HEK293 (cell line): ENCODE data around the gene CCDC187.

ENCODE experiments used
- CTCF ChIA-PET: fragments of 350-600 bp; formaldehyde crosslinking; extraction: SDS; loops from one replicate; lab custom pipeline; 2021; ENCODE audit warnings: antibody characterized with exemption; lab: Yijun Ruan, JAX
- POLR2A ChIA-PET: fragments of 300-600 bp; formaldehyde crosslinking; extraction: SDS; loops from one replicate; lab custom pipeline; 2020; ENCODE audit warnings: antibody characterized with exemption, inconsistent platforms; lab: Yijun Ruan, JAX
- H3K27ac ChIP-seq: fragments of 200-500 bp; sonication (Bioruptor generic); 2 replicates; pipeline ENCODE4 v1.5.1; 2014; ENCODE audit warnings: low read depth, low read length, control low read depth, inconsistent platforms; ENCODE audit errors: extremely low read depth
- H3K36me3 ChIP-seq, 2 experiments: fragments of 200-500 bp in 1 of 2; sonication (Bioruptor generic) in 1 of 2; 1 replicate in 1 of 2; 2 replicates in 1 of 2; pipeline ENCODE4 v1.5.1; 2014 to 2017; ENCODE audit warnings: inconsistent platforms in 2 of 2, low read length in 2 of 2; ENCODE audit not compliant: control insufficient read depth in 2 of 2, insufficient read depth in 1 of 2
- H3K4me1 ChIP-seq: fragments of 200-500 bp; sonication (Bioruptor generic); 2 replicates; pipeline ENCODE4 v1.5.1; 2014; ENCODE audit warnings: mild to moderate bottlenecking, low read length, inconsistent platforms; ENCODE audit not compliant: control insufficient read depth, insufficient read depth
- H3K4me3 ChIP-seq: 2 replicates; pipeline ENCODE4 v1.5.1; 2011; ENCODE audit warnings: low read depth, mild to moderate bottlenecking, control low read depth, low read length, moderate library complexity
- H3K9me3 ChIP-seq: fragments of 200-500 bp; sonication (Bioruptor generic); 2 replicates; pipeline ENCODE4 v1.5.1; 2014; ENCODE audit warnings: low read depth, low read length, inconsistent platforms; ENCODE audit not compliant: control insufficient read depth, insufficient read depth
- EGR2 ChIP-seq: fragments of 450-650 bp; formaldehyde crosslinking; IDR thresholded peaks from 2 replicates; pipeline ENCODE4 v1.5.1; 2016; ENCODE audit warnings: low read depth, missing biosample characterization, missing genetic modification characterization
- HOXA7 ChIP-seq: sonication (generic); formaldehyde crosslinking; IDR thresholded peaks from 2 replicates; pipeline ENCODE4 v1.8.1; 2022; ENCODE audit warnings: missing genetic modification reagents, borderline replicate concordance
- HOXC10 ChIP-seq: sonication (generic); formaldehyde crosslinking; IDR thresholded peaks from 2 replicates; pipeline ENCODE4 v1.8.1; 2023; ENCODE audit warnings: mild to moderate bottlenecking, missing genetic modification reagents
- INSM2 ChIP-seq: fragments of 450-650 bp; formaldehyde crosslinking; IDR thresholded peaks from 2 replicates; pipeline ENCODE4 v1.5.1; 2016; ENCODE audit warnings: missing biosample characterization, missing genetic modification characterization
- REST ChIP-seq: fragments of 450-650 bp; formaldehyde crosslinking; IDR thresholded peaks from 2 replicates; pipeline ENCODE4 v1.5.1; 2016; ENCODE audit warnings: missing biosample characterization, missing genetic modification characterization
- ZBTB26 ChIP-seq: fragments of 450-650 bp; formaldehyde crosslinking; optimal IDR thresholded peaks from 2 replicates; pipeline ENCODE3; 2016; ENCODE audit warnings: missing biosample characterization, mild to moderate bottlenecking, missing genetic modification characterization
- ZFP41 ChIP-seq: fragments of 450-650 bp; formaldehyde crosslinking; IDR thresholded peaks from 2 replicates; pipeline ENCODE4 v1.5.1; 2016; ENCODE audit warnings: missing biosample characterization, missing genetic modification characterization, borderline replicate concordance
- ZNF10 ChIP-seq: fragments of 450-650 bp; formaldehyde crosslinking; IDR thresholded peaks from 2 replicates; pipeline ENCODE4 v1.5.1; 2017; ENCODE audit warnings: missing biosample characterization, missing genetic modification characterization
- ZNF112 ChIP-seq: fragments of 450-650 bp; formaldehyde crosslinking; IDR thresholded peaks from 2 replicates; pipeline ENCODE4 v1.5.0; 2017; ENCODE audit warnings: missing biosample characterization, missing genetic modification characterization
- ZNF132 ChIP-seq: fragments of 450-650 bp; formaldehyde crosslinking; IDR thresholded peaks from 2 replicates; pipeline ENCODE4 v1.5.1; 2017; ENCODE audit warnings: missing biosample characterization, missing genetic modification characterization, borderline replicate concordance
- ZNF16 ChIP-seq: fragments of 450-650 bp; formaldehyde crosslinking; IDR thresholded peaks from 2 replicates; pipeline ENCODE4 v1.5.1; 2016; ENCODE audit warnings: low read depth, missing biosample characterization, missing genetic modification characterization
- ZNF184 ChIP-seq: fragments of 450-650 bp; IDR thresholded peaks from 2 replicates; pipeline ENCODE4 v1.5.1; 2018; ENCODE audit warnings: missing biosample characterization, mild to moderate bottlenecking, missing genetic modification characterization
- ZNF223 ChIP-seq: fragments of 450-650 bp; formaldehyde crosslinking; IDR thresholded peaks from 2 replicates; pipeline ENCODE4 v1.5.1; 2016; ENCODE audit warnings: missing biosample characterization, missing genetic modification characterization
- ZNF391 ChIP-seq: fragments of 450-650 bp; formaldehyde crosslinking; IDR thresholded peaks from 2 replicates; pipeline ENCODE4 v1.5.1; 2016; ENCODE audit warnings: low read depth, missing biosample characterization, missing genetic modification characterization, borderline replicate concordance
- ZNF404 ChIP-seq: fragments of 450-650 bp; formaldehyde crosslinking; IDR thresholded peaks from 2 replicates; pipeline ENCODE4 v1.5.1; 2017; ENCODE audit warnings: missing biosample characterization, missing genetic modification characterization
- ZNF48 ChIP-seq: fragments of 450-650 bp; formaldehyde crosslinking; IDR thresholded peaks from 2 replicates; pipeline ENCODE4 v1.5.1; 2016; ENCODE audit warnings: missing biosample characterization, missing genetic modification characterization
- ZNF514 ChIP-seq: fragments of 450-650 bp; formaldehyde crosslinking; IDR thresholded peaks from 2 replicates; pipeline ENCODE4 v1.5.1; 2016; ENCODE audit warnings: missing biosample characterization, missing genetic modification characterization
- ZNF521 ChIP-seq: fragments of 450-650 bp; formaldehyde crosslinking; IDR thresholded peaks from 2 replicates; pipeline ENCODE4 v1.5.1; 2017; ENCODE audit warnings: missing biosample characterization, mild to moderate bottlenecking, missing genetic modification characterization
- ZNF561 ChIP-seq: fragments of 450-650 bp; IDR thresholded peaks from 2 replicates; pipeline ENCODE4 v1.5.1; 2018; ENCODE audit warnings: missing biosample characterization, missing genetic modification characterization, borderline replicate concordance
- ZNF624 ChIP-seq: fragments of 450-650 bp; formaldehyde crosslinking; IDR thresholded peaks from 2 replicates; pipeline ENCODE4 v1.5.1; 2017; ENCODE audit warnings: missing biosample characterization, missing genetic modification characterization
- ZNF76 ChIP-seq: fragments of 450-650 bp; formaldehyde crosslinking; IDR thresholded peaks from 2 replicates; pipeline ENCODE4; 2016; ENCODE audit warnings: low read depth, missing biosample characterization, missing genetic modification characterization, borderline replicate concordance
- ZNF791 ChIP-seq: fragments of 450-650 bp; formaldehyde crosslinking; IDR thresholded peaks from 2 replicates; pipeline ENCODE4 v1.5.1; 2016; ENCODE audit warnings: missing biosample characterization, missing genetic modification characterization
- TF ChIP-seq, protein P1 (sequence below): fragments of 450-650 bp; formaldehyde crosslinking; IDR thresholded peaks from 2 replicates; pipeline ENCODE4 v1.5.1; 2017; ENCODE audit warnings: missing biosample characterization, mild to moderate bottlenecking, missing genetic modification characterization, moderate library complexity
- TF ChIP-seq, protein P2 (sequence below): fragments of 450-650 bp; formaldehyde crosslinking; IDR thresholded peaks from 2 replicates; pipeline ENCODE4 v1.5.1; 2017; ENCODE audit warnings: missing biosample characterization, missing genetic modification characterization

Gene CCDC187

DNA sequence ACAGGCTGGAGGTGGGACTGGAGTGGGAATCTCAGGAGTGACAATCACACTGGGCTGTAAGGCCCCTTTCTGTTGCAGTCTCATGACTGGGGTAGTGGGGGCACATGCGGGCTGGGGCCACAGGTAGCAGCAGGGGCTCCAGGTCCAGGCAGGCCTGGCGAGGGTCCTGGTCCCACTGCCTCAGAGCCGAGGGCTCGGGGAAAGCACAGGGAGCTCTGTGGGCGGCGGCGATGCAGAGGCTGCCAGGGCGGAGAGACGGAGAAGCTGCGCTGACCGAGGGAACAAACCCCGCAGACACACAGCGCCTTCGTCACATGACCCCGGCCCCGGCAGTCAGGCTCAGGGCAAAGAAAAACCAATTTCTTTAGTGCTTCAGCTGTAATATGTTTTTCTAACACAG is 93.6 kb downstream of the CCDC187 start:
- no peaks in the 10 kb centered on the region for H3K4me1 ChIP-seq
- TF ChIP-seq ZNF16 (no peak), REST (tag by site-specific recombination) (no peak), ZBTB26 (tag by site-specific recombination) (no peak), ZFP41 (no peak), ZNF223 (tag by site-specific recombination) (no peak), ZNF624 (tag by site-specific recombination) (no peak), EGR2 (no peak), HOXA7 (CRISPR knock-in tag) (no peak), ZNF514 (no peak), ZNF391 (no peak), ZNF521 (tag by site-specific recombination) (no peak), ZNF132 (tag by site-specific recombination) (no peak), ZNF10 (tag by site-specific recombination) (no peak)
- TF ChIP-seq, protein P1, sequence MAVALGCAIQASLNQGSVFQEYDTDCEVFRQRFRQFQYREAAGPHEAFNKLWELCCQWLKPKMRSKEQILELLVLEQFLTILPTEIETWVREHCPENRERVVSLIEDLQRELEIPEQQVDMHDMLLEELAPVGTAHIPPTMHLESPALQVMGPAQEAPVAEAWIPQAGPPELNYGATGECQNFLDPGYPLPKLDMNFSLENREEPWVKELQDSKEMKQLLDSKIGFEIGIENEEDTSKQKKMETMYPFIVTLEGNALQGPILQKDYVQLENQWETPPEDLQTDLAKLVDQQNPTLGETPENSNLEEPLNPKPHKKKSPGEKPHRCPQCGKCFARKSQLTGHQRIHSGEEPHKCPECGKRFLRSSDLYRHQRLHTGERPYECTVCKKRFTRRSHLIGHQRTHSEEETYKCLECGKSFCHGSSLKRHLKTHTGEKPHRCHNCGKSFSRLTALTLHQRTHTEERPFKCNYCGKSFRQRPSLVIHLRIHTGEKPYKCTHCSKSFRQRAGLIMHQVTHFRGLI (tag by site-specific recombination), result no peak
- POLR2A ChIA-PET, result no interaction called here
- H3K4me3 ChIP-seq, result no peak overlapping the region
- H3K36me3 ChIP-seq, result peaks cover 0 to 60% of the 10 kb centered on the region in 2 experiments; a peak in 2 of 3 replicates
- H3K27ac ChIP-seq, result no peak overlapping the region
- CTCF ChIA-PET, result interaction anchor here (0.6 to 2.7 kb wide), 4 partner anchors 9 to 78 kb away, joined by 3 to 10 read pairs (median 4); no protein-coding TSS in a partner anchor
- H3K9me3 ChIP-seq, result no peaks in the 10 kb centered on the region

- no peak for TF ChIP-seq INSM2 (tag by site-specific recombination)
- no peak for TF ChIP-seq ZNF404
- no peak for TF ChIP-seq ZNF791 (tag by site-specific recombination)
- TF ChIP-seq ZNF76 (tag by site-specific recombination), result no peak
- TF ChIP-seq ZNF514, result no peak
- no peak for TF ChIP-seq ZNF48 (tag by site-specific recombination)
- no peak for TF ChIP-seq HOXC10
- TF ChIP-seq ZNF561 (tag by site-specific recombination), result no peak
- TF ChIP-seq, protein P2, sequence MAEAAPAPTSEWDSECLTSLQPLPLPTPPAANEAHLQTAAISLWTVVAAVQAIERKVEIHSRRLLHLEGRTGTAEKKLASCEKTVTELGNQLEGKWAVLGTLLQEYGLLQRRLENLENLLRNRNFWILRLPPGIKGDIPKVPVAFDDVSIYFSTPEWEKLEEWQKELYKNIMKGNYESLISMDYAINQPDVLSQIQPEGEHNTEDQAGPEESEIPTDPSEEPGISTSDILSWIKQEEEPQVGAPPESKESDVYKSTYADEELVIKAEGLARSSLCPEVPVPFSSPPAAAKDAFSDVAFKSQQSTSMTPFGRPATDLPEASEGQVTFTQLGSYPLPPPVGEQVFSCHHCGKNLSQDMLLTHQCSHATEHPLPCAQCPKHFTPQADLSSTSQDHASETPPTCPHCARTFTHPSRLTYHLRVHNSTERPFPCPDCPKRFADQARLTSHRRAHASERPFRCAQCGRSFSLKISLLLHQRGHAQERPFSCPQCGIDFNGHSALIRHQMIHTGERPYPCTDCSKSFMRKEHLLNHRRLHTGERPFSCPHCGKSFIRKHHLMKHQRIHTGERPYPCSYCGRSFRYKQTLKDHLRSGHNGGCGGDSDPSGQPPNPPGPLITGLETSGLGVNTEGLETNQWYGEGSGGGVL (tag by site-specific recombination), result no peak
- no peak for TF ChIP-seq ZNF112 (tag by site-specific recombination)
- TF ChIP-seq ZNF184 (tag by site-specific recombination), result no peak
- TF ChIP-seq, all 188 proteins: peak for 0
- ChIA-PET POLR2A (no interaction called here), CTCF (interaction anchor here (1.2 to 2.7 kb wide), 4 partner anchors 10 to 70 kb away, joined by 3 to 10 read pairs (median 5); no protein-coding TSS in a partner anchor)
- H3K4me1 ChIP-seq, result no peaks in the 10 kb centered on the region
- peaks cover 0 to 55% of the 10 kb centered on the region in 2 experiments; a peak in 2 of 3 replicates for H3K36me3 ChIP-seq
- no peak overlapping the region for H3K4me3 ChIP-seq
- H3K9me3 ChIP-seq, result no peaks in the 10 kb centered on the region
- no peak overlapping the region for H3K27ac ChIP-seq
Measured at GRCh38 chr9:136209786-136210185, 94.1 kb downstream of the CCDC187 start.
